Ovary (tissue), 9 donors: ENCODE results near the gene SNRPA1. TPM values are rescaled to one million over a fixed set of nuclear protein-coding genes. Genes with fewer than 3 reads are reported as not detected.

Source experiments
- DNase-seq, 5 donors: peaks; one replicate each; pipeline ENCODE4 v3.0.0-alpha.2; 2019 to 2020
- H3K27ac ChIP-seq, 2 donors: fragments of 200-600 bp; one replicate each; pipeline versions ENCODE4 v1.5.1 to v1.8.0; 2019 to 2022
- H3K27me3 ChIP-seq: fragments of 200-600 bp; one replicate; pipeline ENCODE4 v1.8.0; 2022
- H3K36me3 ChIP-seq: fragments of 200-600 bp; sonication (generic); one replicate; pipeline ENCODE4 v1.5.1; 2019
- H3K4me1 ChIP-seq: one replicate; pipeline ENCODE4 v1.8.1; 2013; ENCODE audit warnings: mild to moderate bottlenecking, moderate library complexity; ENCODE audit not compliant: insufficient read depth
- H3K4me3 ChIP-seq: fragments of 200-600 bp; sonication (generic); one replicate; pipeline ENCODE4 v1.5.1; 2017
- H3K9me3 ChIP-seq, 2 donors: fragments of 200-600 bp in 1 of 2; sonication (generic) in 1 of 2; one replicate each; pipeline versions ENCODE4 v1.5.1 to v1.8.1; 2013 to 2019; ENCODE audit warnings: mild to moderate bottlenecking in 1 of 2, moderate library complexity in 1 of 2
- CTCF ChIP-seq, 3 donors: fragments of 450-650 bp in 2 of 3; fragments of 200-600 bp in 1 of 3; IDR thresholded peaks; one replicate each; pipeline versions ENCODE4 v1.5.1 to v1.8.0; 2016 to 2022; ENCODE audit warnings: antibody characterized with exemption in 3 of 3, mild to moderate bottlenecking in 1 of 3
- EP300 ChIP-seq: sonication (generic); formaldehyde crosslinking; IDR thresholded peaks from one replicate; pipeline ENCODE4 v1.6.1; 2017; ENCODE audit warnings: antibody characterized with exemption
- POLR2A ChIP-seq: fragments of 450-650 bp; IDR thresholded peaks from one replicate; pipeline ENCODE4 v1.6.1; 2017; ENCODE audit warnings: antibody characterized with exemption, mild to moderate bottlenecking, moderate library complexity
- WGBS, 3 donors: extraction: QIAGEN DNeasy Blood & Tissue Kit in 1 of 3; methylation state at CpG; one replicate each; pipeline versions ENCODE4 v1.1.5 to v1.1.7; 2013 to 2017; 5-methylcytosine and 5-hydroxymethylcytosine counted together
- intact Hi-C, 4 donors: fragments of 100-400 bp; cut with DNase I; formaldehyde crosslinking; loops; one replicate each; pipeline versions ENCODE4 v1.11.0 to v1.15.1; 2022 to 2023
- polyA plus RNA-seq, 2 donors: library from polyadenylated mRNA; stranded (reverse); fragments of 200-250 nt in 1 of 2; fragments of 350-450 nt in 1 of 2; fragmentation: Illumina TruSeq in 1 of 2; extraction: RNeasy Lipid Tissue Mini Kit (QIAGEN cat#74804) in 1 of 2; gene quantifications; one replicate each; pipeline ENCODE4 v1.2.3, GENCODE V29; 2013 to 2014
- total RNA-seq, 7 donors: library from RNA; depleted of rRNA in 2 of 7; stranded (reverse); fragments of >200 nt in 2 of 7; fragmentation: NEBNext Ultra II Directional in 3 of 7; extraction: Animal tissue kit (Norgen Biotek cat#: 25700) in 3 of 7; gene quantifications; one replicate each; pipeline versions ENCODE4 v1.1.0 to v1.2.4, GENCODE V29; 2016 to 2023
- donor health status: DM: no; HTN: no; CAD: no; lungs with moderate emphysema.
- donor health status: DM: no; HTN: no; CAD: no.
- donor health status: Bipolar disorder and iron deficiency.
- donor health status: DM: yes; HTN: yes; CAD: no.
- donor health status: DM: no; HTN: no; CAD: no.
- donor health status: DM: yes; HTN: yes; CAD: no.

Gene SNRPA1
- total and polyA plus RNA-seq, 9 donors, result 18.6 to 55.1 (median 39.8) TPM

GRCh38 chr15:101307897-101308603 is 13.0 kb upstream of the SNRPA1 start:
- intact Hi-C loops, result loop anchor here in 2 of 4 donors (5.0 to 10.0 kb wide), 3 partner anchors 187 to 334 kb away; no protein-coding TSS in a partner anchor
- no peaks in the 10 kb centered on the region for H3K4me1 ChIP-seq
- no peaks in the 10 kb centered on the region for H3K9me3 ChIP-seq
- WGBS, 3 donors, result 86 to 93% (median 87%) methylated on average over 16 of the region's 16 CpGs
- H3K27me3 ChIP-seq, result no peaks in the 10 kb centered on the region
- no peaks in the 10 kb centered on the region for H3K36me3 ChIP-seq
- no peak for DNase-seq
- H3K27ac ChIP-seq, result no peak overlapping the region
- no peak overlapping the region for H3K4me3 ChIP-seq
- TF ChIP-seq EP300, result no peak
- TF ChIP-seq CTCF (IDR thresholded peaks at IDR 0.05), result no peak
- TF ChIP-seq POLR2A, result no peak

- 63 to 71% (median 67%) methylated on average over 24 of the region's 24 CpGs for WGBS, 3 donors
- Histone ChIP-seq H3K27ac (no peak overlapping the region), H3K9me3 (no peaks in the 10 kb centered on the region), H3K27me3 (no peaks in the 10 kb centered on the region), H3K4me3 (no peak overlapping the region), H3K36me3 (no peaks in the 10 kb centered on the region), H3K4me1 (no peaks in the 10 kb centered on the region)
- TF ChIP-seq EP300 (no peak), CTCF (IDR thresholded peaks at IDR 0.05) (no peak), POLR2A (no peak)
- intact Hi-C loops, result loop anchor here in 2 of 4 donors (5.0 to 10.0 kb wide), 3 partner anchors 188 to 335 kb away; no protein-coding TSS in a partner anchor
- DNase-seq, result no peak
Measured at GRCh38 chr15:101307048-101307896, 12.2 kb upstream of the SNRPA1 start.

GRCh38 chr15:101306341-101307047 is 11.4 kb upstream of the SNRPA1 start:
- H3K27ac ChIP-seq, result no peak overlapping the region
- intact Hi-C loops, result loop anchor here in 2 of 4 donors (5.0 to 10.0 kb wide), 3 partner anchors 188 to 336 kb away; no protein-coding TSS in a partner anchor
- H3K9me3 ChIP-seq, result no peaks in the 10 kb centered on the region
- H3K27me3 ChIP-seq, result no peaks in the 10 kb centered on the region
- no peak for DNase-seq
- TF ChIP-seq POLR2A (no peak), CTCF (IDR thresholded peaks at IDR 0.05) (no peak), EP300 (no peak)
- WGBS, 3 donors, result 77 to 82% (median 79%) methylated on average over 10 of the region's 10 CpGs
- no peak overlapping the region for H3K4me3 ChIP-seq
- no peaks in the 10 kb centered on the region for H3K4me1 ChIP-seq
- H3K36me3 ChIP-seq, result no peaks in the 10 kb centered on the region

GRCh38 chr15:101305820-101306255 is 10.8 kb upstream of the SNRPA1 start:
- intact Hi-C loops, result loop anchor here in 2 of 4 donors (5.0 to 10.0 kb wide), 3 partner anchors 189 to 336 kb away; no protein-coding TSS in a partner anchor

More at GRCh38 chr15:101305820-101306255, 10.8 kb upstream of the SNRPA1 start:
- Histone ChIP-seq H3K27ac (no peak overlapping the region), H3K27me3 (no peaks in the 10 kb centered on the region), H3K36me3 (no peaks in the 10 kb centered on the region), H3K4me3 (no peak overlapping the region), H3K9me3 (no peaks in the 10 kb centered on the region), H3K4me1 (no peaks in the 10 kb centered on the region)
- WGBS, 3 donors, result 78 to 80% (median 78%) methylated on average over 8 of the region's 8 CpGs
- TF ChIP-seq EP300, result no peak
- TF ChIP-seq CTCF (IDR thresholded peaks at IDR 0.05), result no peak
- TF ChIP-seq POLR2A, result no peak
- DNase-seq, result no peak
